HG02610 (cell line): Measurements from ENCODE around the gene NFIX.

Experiments
- ATAC-seq: cut with Tn5 transposase; IDR thresholded peaks from one replicate; pipeline ENCODE4 v1.9.1; 2021; ENCODE audit warnings: mild to moderate bottlenecking, moderate library complexity; ENCODE audit not compliant: unreplicated experiment

NFIX gene

GRCh38 chr19:13018035-13018914, 23.0 kb downstream of the NFIX start:
- no peak for ATAC-seq

GRCh38 chr19:13019332-13019731, 24.1 kb downstream of the NFIX start:
- no peak for ATAC-seq

DNA sequence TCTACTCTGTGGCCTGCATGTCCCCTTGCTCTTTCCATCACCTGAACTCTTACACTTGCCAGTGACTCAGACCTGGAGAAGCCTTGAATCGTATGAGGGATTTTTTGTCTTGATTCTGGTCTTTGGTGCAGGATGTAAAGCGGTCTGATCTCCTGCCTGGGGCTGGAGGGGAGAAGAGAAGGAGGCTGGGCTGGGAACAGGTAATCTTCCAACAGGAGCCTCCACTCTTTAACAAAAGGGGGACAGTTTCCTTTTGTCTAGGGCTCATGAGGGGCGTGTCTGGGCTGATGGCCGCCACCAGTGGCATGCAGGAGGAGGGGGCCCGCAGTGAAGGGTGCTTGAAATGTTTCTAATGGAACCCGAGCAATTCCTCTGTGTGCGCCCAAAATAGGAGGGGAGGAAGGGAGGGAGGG, 24.7 kb downstream of the NFIX start:
- ATAC-seq, result no peak

DNA sequence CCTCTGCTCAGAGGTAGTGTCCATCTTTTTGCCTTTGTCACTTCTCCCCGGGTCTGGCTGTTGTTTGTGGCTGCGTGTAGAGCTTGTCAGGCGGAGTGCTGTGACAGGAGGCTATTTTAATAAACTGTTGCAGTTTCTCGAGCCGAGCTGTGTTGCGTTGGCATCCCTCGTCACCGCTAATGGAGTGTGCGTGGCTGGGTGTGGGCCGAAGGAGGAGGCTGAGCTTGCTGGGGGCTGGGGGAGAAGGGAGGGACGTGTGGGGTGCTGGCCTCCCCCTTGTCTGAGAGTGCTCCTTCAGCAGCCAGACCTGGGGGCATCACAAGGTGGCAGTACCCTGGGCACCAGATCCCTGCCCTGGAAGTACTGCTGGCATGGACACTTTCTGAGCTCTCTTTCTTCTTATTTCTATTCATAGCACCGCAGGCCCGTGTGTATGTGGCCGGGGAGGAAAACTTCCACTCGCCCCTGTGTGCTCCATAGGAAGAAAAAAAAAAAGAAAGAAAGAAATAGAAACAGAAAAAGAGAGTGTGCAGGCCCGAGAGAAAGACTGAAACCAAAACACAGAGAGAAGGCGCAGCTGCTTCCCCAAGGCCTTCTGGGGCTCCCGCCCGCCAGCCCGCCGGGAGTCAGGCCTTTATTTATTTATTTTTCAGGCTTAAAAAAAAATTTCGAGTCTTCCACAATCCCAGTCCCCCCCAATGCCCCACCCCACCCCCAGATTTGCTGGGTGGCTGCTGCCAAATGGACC, 27.0 kb downstream of the NFIX start:
- no peak for ATAC-seq

GRCh38 chr19:13022859-13023636, 27.8 kb downstream of the NFIX start:
- no peak for ATAC-seq

GRCh38 chr19:13023656-13024055, 28.4 kb downstream of the NFIX start:
- ATAC-seq, result no peak

DNA sequence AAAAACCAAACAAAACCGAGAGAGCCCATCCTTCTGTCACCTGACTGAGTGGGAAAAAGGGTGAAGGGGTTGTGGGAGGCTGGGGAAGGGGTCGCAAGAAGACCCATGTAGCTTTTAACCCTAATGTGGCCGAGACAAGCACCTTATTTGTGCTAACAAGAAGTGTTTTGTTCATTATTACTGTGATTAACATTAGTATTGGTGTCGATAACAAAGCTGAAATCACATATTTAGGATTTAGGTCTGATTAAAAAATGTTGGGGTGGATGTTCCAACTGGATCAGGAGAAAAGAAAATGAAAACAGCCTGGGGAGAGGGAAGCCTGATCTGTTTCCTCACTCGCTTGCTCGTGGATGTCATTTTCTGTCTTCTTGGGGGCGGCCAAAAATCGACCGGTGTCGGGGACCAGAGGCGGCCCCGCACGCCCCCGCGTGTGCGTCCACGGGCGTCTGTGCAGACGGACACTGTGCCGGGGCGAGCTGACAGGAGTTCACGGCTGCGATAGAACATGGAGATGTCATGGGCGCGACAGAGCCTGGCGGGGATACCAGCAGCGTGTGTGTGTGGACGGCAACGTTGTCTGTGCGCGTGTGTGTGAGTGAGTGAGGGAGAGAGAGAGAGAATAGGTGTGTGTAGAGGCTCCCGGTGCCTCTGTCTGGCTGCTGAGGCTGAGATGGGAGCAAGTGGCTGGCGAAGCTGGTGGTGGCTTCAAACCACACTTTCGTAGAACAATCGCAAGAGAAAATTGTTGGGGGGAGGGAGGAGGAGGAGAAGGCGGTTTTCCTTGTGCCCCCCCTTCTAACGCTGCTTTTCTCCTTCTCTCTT, 29.1 kb downstream of the NFIX start:
- no peak for ATAC-seq

DNA sequence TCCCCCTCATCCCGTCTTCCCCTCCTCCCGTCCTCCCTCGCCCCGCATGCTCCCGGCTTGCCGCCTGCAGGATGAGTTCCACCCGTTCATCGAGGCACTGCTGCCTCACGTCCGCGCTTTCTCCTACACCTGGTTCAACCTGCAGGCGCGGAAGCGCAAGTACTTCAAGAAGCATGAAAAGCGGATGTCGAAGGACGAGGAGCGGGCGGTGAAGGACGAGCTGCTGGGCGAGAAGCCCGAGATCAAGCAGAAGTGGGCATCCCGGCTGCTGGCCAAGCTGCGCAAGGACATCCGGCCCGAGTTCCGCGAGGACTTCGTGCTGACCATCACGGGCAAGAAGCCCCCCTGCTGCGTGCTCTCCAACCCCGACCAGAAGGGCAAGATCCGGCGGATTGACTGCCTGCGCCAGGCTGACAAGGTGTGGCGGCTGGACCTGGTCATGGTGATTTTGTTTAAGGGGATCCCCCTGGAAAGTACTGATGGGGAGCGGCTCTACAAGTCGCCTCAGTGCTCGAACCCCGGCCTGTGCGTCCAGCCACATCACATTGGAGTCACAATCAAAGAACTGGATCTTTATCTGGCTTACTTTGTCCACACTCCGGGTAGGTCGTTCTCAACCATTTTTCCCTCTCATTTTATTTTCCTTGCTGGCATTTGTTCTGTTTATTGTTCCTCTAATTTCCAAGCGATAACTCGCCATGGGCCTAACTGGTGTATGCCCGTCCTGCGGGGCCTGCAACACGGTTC, 29.8 kb downstream of the NFIX start:
- ATAC-seq, result no peak

DNA sequence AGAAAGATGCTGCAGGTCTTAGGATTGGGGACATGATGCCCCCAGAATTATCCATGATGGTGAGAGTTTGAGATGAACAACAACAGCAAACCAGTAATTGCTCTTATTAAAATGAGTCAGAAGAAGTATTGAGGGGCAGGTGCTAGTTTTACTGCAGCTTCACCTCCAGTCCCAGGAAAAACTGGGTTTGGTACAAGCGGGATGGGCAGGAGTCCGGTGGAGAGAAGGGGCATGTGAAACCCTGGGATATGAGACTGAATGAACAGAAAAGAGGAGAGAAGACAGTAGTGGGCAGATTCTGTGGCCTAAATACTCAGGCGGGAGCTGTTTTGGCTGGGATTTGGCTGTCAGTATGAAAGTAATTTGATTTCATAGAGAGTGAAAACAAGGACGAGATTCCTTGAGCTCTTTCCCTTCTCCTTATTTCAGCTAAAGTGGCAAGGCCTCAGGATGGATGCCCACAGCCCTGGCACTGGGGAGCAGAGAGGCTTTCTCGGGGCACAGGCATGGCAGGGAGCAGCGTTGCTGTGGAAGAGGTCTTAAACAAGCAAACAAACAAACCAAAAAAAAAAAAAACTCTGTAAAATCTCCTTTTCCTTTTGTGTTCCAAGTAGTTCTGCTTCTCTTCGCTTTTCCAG, 30.7 kb downstream of the NFIX start:
- no peak for ATAC-seq

GRCh38 chr19:13026462-13027370, 31.4 kb downstream of the NFIX start:
- ATAC-seq, result no peak

- ATAC-seq, result no peak
Measured at GRCh38 chr19:13027557-13027956, 32.3 kb downstream of the NFIX start.

- ATAC-seq, result no peak
Measured at GRCh38 chr19:13028027-13028426, 32.8 kb downstream of the NFIX start.

DNA sequence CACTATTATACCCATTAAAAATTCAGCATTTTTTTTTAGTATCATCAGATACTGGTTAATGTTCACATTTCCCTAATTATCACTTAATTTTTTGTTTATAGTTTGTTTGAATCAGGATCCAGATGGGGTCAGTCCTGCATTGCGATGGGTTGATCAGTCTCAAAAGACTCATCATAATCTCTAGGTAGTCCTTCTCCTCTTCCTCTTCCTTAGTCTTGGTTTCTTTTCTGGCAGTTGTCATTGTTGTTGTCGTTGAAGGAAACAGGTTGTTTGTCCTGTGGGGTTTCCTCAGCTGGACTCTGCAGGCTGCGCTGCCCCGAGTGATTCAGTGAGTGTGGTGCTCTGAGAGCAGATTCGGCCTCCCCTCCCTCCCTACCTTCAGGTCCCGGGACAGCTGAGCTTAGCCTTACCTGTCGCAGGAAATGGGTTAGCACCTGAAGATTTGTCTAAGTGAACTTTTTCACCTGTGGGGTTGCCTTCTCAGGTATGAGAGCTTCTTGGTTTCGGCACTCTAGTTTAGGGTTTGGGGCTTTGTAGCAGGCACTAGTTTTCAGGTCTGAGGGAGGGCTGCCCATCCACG, 34.1 kb downstream of the NFIX start:
- no peak for ATAC-seq

- no peak for ATAC-seq
Measured at GRCh38 chr19:13029893-13030292, 34.6 kb downstream of the NFIX start.

GRCh38 chr19:13031917-13032623, 36.8 kb downstream of the NFIX start:
- no peak for ATAC-seq

DNA sequence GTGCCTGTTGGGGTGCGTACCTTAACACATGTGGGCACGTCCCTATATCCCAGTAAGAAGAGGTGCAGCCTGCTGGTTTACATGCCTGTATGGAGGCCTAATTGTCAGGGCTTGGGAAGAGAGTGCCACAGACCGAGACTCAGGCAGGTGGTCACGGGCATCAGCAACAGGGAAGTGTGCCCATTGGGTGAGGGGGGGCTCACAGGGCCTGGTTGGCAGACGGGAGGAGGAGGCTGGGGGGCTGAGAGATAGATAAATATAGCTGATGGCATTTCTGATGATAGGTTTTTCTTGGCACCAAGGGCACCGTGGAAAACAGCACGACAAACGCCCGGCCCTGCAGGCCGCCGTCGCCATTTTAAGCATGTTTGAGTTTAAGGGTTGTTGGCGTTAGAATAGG, 37.6 kb downstream of the NFIX start:
- ATAC-seq, result no peak

DNA sequence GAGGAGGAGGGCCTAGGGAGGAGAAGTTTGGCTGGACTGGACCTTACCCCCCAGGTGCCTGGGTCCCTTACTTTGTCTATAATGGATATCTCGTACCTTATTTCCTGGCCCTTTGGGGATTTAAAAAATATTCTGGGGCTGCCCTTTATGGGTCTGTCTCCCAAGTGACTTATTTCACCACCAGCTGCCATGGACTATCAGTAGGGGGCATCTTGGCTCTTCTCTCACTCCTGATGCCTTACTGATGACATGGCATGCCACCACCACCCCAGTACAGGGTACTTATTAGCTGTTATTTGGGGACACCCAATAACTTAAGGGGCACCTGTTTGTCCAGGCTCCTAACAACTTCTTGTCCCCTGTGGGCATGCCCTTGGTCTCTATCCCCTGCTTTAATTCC, 38.0 kb downstream of the NFIX start:
- no peak for ATAC-seq
